SK-N-SH (cell line): ENCODE results near the gene BCL6. TPM values are rescaled to one million over a fixed set of nuclear protein-coding genes. Genes with fewer than 3 reads are reported as not detected.

Experiments
- CTCF ChIA-PET: fragments of 300-600, 350-600 bp; formaldehyde crosslinking; extraction: SDS; loops from one replicate; lab custom pipeline; 2021; lab: Yijun Ruan, JAX
- POLR2A ChIA-PET: fragments of 350-600 bp; sonication (Branson Sonifier 250); formaldehyde crosslinking; extraction: SDS; loops from one replicate; lab custom pipeline; 2020; ENCODE audit warnings: antibody characterized with exemption, inconsistent platforms; lab: Yijun Ruan, JAX
- DNase-seq: peaks from one replicate; pipeline ENCODE4 v3.0.0; 2012
- H2AFZ ChIP-seq: fragments of 200-600 bp; sonication (generic); 2 replicates; pipeline ENCODE4 v1.8.1; 2016; ENCODE audit warnings: antibody characterized with exemption, mild to moderate bottlenecking, low read depth
- H3F3A ChIP-seq: fragments of 200-600 bp; sonication (generic); replicated peaks from 2 replicates; pipeline ENCODE3; 2016; ENCODE audit warnings: antibody characterized with exemption, mild to moderate bottlenecking; ENCODE audit not compliant: insufficient read depth
- H3K27ac ChIP-seq, 2 experiments: fragments of 200-500 bp in 1 of 2; fragments of 200-600 bp in 1 of 2; sonication (Bioruptor generic) in 1 of 2; sonication (generic), shearing (Covaris generic) in 1 of 2; 2 replicates each; pipeline versions ENCODE4 v1.5.1 to v1.6.1; 2014 to 2016; ENCODE audit warnings: low read depth in 2 of 2, inconsistent platforms in 1 of 2, low read length in 1 of 2, mild to moderate bottlenecking in 1 of 2, mixed read lengths in 1 of 2
- H3K27me3 ChIP-seq: fragments of 200-600 bp; sonication (generic), shearing (Covaris generic); 2 replicates; pipeline ENCODE4 v1.6.1; 2016; ENCODE audit warnings: mixed run types; ENCODE audit not compliant: insufficient read depth
- H3K36me3 ChIP-seq, 2 experiments: fragments of 200-500 bp in 1 of 2; fragments of 200-600 bp in 1 of 2; sonication (Bioruptor generic) in 1 of 2; sonication (generic) in 1 of 2; replicated peaks in 1 of 2; 2 replicates each; pipeline versions ENCODE3 to v1.5.1; 2014 to 2016; ENCODE audit warnings: low read length in 1 of 2, mild to moderate bottlenecking in 1 of 2; ENCODE audit not compliant: insufficient read depth in 2 of 2, control insufficient read depth in 1 of 2
- H3K4me1 ChIP-seq, 2 experiments: fragments of 200-500 bp in 1 of 2; fragments of 200-600 bp in 1 of 2; sonication (Bioruptor generic) in 1 of 2; sonication (generic), shearing (Covaris generic) in 1 of 2; 2 replicates each; pipeline versions ENCODE4 v1.5.1 to v1.6.1; 2014 to 2016; ENCODE audit warnings: low read depth in 1 of 2, low read length in 1 of 2, mixed run types in 1 of 2; ENCODE audit not compliant: insufficient read depth in 2 of 2, control insufficient read depth in 1 of 2
- H3K4me2 ChIP-seq: fragments of 200-600 bp; sonication (generic), shearing (Covaris generic); 2 replicates; pipeline ENCODE4 v1.6.1; 2017; ENCODE audit warnings: mixed run types
- H3K4me3 ChIP-seq, 2 experiments: fragments of 200-500 bp in 1 of 2; fragments of 200-600 bp in 1 of 2; sonication (Bioruptor generic) in 1 of 2; sonication (generic), shearing (Covaris generic) in 1 of 2; 2 replicates each; pipeline versions ENCODE4 v1.5.1 to v1.8.1; 2014 to 2016; ENCODE audit warnings: low read depth in 2 of 2, inconsistent platforms in 1 of 2, low read length in 1 of 2, mild to moderate bottlenecking in 1 of 2, mixed read lengths in 1 of 2, moderate library complexity in 1 of 2
- H3K79me2 ChIP-seq: fragments of 200-600 bp; sonication (generic); 2 replicates; pipeline ENCODE4 v1.8.1; 2017; ENCODE audit warnings: mild to moderate bottlenecking; ENCODE audit not compliant: insufficient read depth
- H3K9ac ChIP-seq: fragments of 200-600 bp; sonication (generic); 2 replicates; pipeline ENCODE4 v1.6.1; 2017; ENCODE audit warnings: mixed run types
- H3K9me2 ChIP-seq: fragments of 200-600 bp; sonication (generic); 2 replicates; pipeline ENCODE4 v1.6.1; 2017; ENCODE audit warnings: mixed run types
- H3K9me3 ChIP-seq: fragments of 200-600 bp; sonication (generic); 2 replicates; pipeline ENCODE4 v1.6.1; 2017; ENCODE audit warnings: mixed run types, mild to moderate bottlenecking, moderate library complexity
- H4K20me1 ChIP-seq: fragments of 200-600 bp; sonication (generic); 2 replicates; pipeline ENCODE4 v1.6.1; 2017; ENCODE audit warnings: mild to moderate bottlenecking, mixed run types; ENCODE audit not compliant: insufficient read depth
- ELF1 ChIP-seq: IDR thresholded peaks from 2 replicates; pipeline ENCODE4 v1.4.0; 2012
- EP300 ChIP-seq, 2 experiments: IDR thresholded peaks; 2 replicates each; pipeline versions ENCODE4 v1.4.0 to v1.6.1; 2012; ENCODE audit warnings: borderline replicate concordance in 1 of 2, low read depth in 1 of 2, low read length in 1 of 2
- EZH2phosphoT487 ChIP-seq: fragments of 200-600 bp; sonication (generic); IDR thresholded peaks from 2 replicates; pipeline ENCODE4 v1.6.1; 2017; ENCODE audit warnings: low read depth, mixed run types, mild to moderate bottlenecking, antibody characterized with exemption, moderate library complexity, borderline replicate concordance
- FOXJ3 ChIP-seq: sonication (generic); formaldehyde crosslinking; IDR thresholded peaks from 2 replicates; pipeline ENCODE4 v1.5.1; 2020; ENCODE audit warnings: mild to moderate bottlenecking, missing genetic modification reagents
- FOXM1 ChIP-seq: IDR thresholded peaks from 2 replicates; pipeline ENCODE4 v1.4.0; 2012; ENCODE audit warnings: low read depth, mild to moderate bottlenecking
- GABPA ChIP-seq: IDR thresholded peaks from 2 replicates; pipeline ENCODE4 v1.4.0; 2012; ENCODE audit warnings: low read depth, mild to moderate bottlenecking
- GATA2 ChIP-seq: sonication (generic); formaldehyde crosslinking; IDR thresholded peaks from 2 replicates; pipeline ENCODE4 v1.5.0; 2020; ENCODE audit warnings: mild to moderate bottlenecking, missing genetic modification reagents
- NRF1 ChIP-seq: IDR thresholded peaks from 2 replicates; pipeline ENCODE4 v1.6.1; 2012; ENCODE audit warnings: low read depth, mild to moderate bottlenecking, low read length
- POLR2AphosphoS5 ChIP-seq: IDR thresholded peaks from 2 replicates; pipeline ENCODE4 v1.6.1; 2012; ENCODE audit warnings: low read depth, low read length
- RFX5 ChIP-seq: IDR thresholded peaks from 2 replicates; pipeline ENCODE4 v1.6.1; 2012; ENCODE audit warnings: mild to moderate bottlenecking, improper control_type of control experiment, low read length
- RXRA ChIP-seq: IDR thresholded peaks from 2 replicates; pipeline ENCODE4 v1.4.0; 2012; ENCODE audit warnings: low read depth, mild to moderate bottlenecking, borderline replicate concordance
- SIN3A ChIP-seq: IDR thresholded peaks from 2 replicates; pipeline ENCODE4 v1.6.1; 2012; ENCODE audit warnings: low read depth, mild to moderate bottlenecking, low read length, moderate library complexity, borderline replicate concordance
- SMC3 ChIP-seq: IDR thresholded peaks from 2 replicates; pipeline ENCODE4 v1.6.1; 2012; ENCODE audit warnings: low read depth, low read length, improper control_type of control experiment
- TCF12 ChIP-seq: IDR thresholded peaks from 2 replicates; pipeline ENCODE4 v1.4.0; 2012
- WGBS: methylation state at CpG from one replicate; pipeline ENCODE4 v1.1.6; 2017; ENCODE audit warnings: low lambda C conversion rate; 5-methylcytosine and 5-hydroxymethylcytosine counted together
- polyA plus RNA-seq, 3 experiments: library from polyadenylated mRNA; depleted of rRNA; stranded (reverse); fragments of >200 nt; gene quantifications; 2 replicates each; pipeline ENCODE4 v1.2.3, GENCODE V29; 2012
- TF ChIP-seq, protein P1 (sequence below): IDR thresholded peaks from 2 replicates; pipeline ENCODE4; 2012
- TF ChIP-seq, protein P2 (sequence below): IDR thresholded peaks from 2 replicates; pipeline ENCODE4 v1.4.0; 2012; ENCODE audit warnings: low read depth, borderline replicate concordance
- TF ChIP-seq, protein P3 (sequence below): IDR thresholded peaks from 2 replicates; pipeline ENCODE4 v1.6.1; 2012; ENCODE audit warnings: mild to moderate bottlenecking, low read depth, low read length, moderate library complexity

The BCL6 gene
- polyA plus RNA-seq, 1 of the 3 experiments (the other 2 are of a cell fraction), result 13.8 TPM

DNA sequence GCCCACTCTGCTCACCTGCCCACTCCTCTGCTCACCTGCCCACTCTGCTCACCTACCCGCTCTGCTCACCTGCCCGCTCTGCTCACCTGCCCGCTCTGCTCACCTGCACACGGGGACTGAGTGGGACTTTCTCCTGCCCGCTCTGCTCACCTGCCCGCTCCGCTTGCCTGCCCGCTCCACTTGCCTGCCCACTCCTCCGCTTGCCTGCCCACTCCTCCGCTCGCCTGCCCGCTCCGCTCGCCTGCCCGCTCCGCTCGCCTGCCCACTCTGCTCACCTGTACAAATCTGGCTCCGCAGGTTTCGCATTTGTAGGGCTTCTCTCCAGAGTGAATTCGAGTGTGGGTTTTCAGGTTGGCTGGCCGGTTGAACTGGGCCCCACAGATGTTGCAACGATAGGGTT lies 20.0 kb downstream of the BCL6 start:
- Histone ChIP-seq H3K9me2 (no peaks in the 10 kb centered on the region), H3K4me2 (no peak overlapping the region), H3K4me1 (no peaks in the 10 kb centered on the region; a peak in 1 of 4 replicates), H3K27me3 (no peaks in the 10 kb centered on the region), H3F3A (no peaks in the 10 kb centered on the region), H2AFZ (no peak overlapping the region), H3K9ac (no peak overlapping the region), H3K4me3 (no peak overlapping the region), H3K36me3 (peaks cover 70 to 82% of the 10 kb centered on the region in 2 experiments), H4K20me1 (no peaks in the 10 kb centered on the region), H3K9me3 (no peaks in the 10 kb centered on the region), H3K79me2 (no peaks in the 10 kb centered on the region), H3K27ac (no peak overlapping the region)
- TF ChIP-seq TCF12 (no peak), RXRA (no peak), SIN3A (no peak), FOXJ3 (CRISPR knock-in tag) (no peak)
- DNase-seq, result no peak
- POLR2A ChIA-PET, result no interaction called here
- WGBS, result 93% methylated on average over 22 of the region's 22 CpGs
- CTCF ChIA-PET, result no interaction called here

DNA sequence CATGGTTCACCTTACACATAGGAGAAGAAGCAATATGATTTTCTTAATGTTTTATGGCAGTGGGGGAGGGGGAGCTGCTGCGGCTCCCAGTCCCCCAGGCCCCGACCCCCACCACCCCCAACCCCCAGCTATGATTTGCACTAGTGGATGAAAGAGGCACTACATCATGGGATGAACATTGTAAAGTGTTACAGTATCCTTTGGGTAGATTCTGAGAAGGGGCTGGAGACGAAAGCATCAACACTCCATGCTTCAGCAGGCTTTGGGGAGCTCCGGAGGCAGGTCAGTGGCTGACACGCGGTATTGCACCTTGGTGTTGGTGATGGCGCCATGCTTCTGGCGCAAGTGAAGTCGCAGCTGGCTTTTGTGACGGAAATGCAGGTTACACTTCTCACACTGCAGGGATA lies 23.1 kb downstream of the BCL6 start:
- peaks cover 48 to 52% of the 10 kb centered on the region in 2 experiments for H3K36me3 ChIP-seq

More for the DNA sequence above, 23.1 kb downstream of the BCL6 start:
- H3F3A ChIP-seq, result no peaks in the 10 kb centered on the region
- H3K9ac ChIP-seq, result no peak overlapping the region
- CTCF ChIA-PET, result interaction anchor here (1.0 to 1.5 kb wide), 3 partner anchors 14 to 42 kb away, joined by 3 to 9 read pairs (median 3); no protein-coding TSS in a partner anchor
- H2AFZ ChIP-seq, result no peak overlapping the region
- no peaks in the 10 kb centered on the region for H3K79me2 ChIP-seq
- no peak overlapping the region for H3K4me2 ChIP-seq
- no peaks in the 10 kb centered on the region; a peak in 1 of 4 replicates for H3K4me1 ChIP-seq
- no peak for DNase-seq
- POLR2A ChIA-PET, result no interaction called here
- TF ChIP-seq, protein P1, sequence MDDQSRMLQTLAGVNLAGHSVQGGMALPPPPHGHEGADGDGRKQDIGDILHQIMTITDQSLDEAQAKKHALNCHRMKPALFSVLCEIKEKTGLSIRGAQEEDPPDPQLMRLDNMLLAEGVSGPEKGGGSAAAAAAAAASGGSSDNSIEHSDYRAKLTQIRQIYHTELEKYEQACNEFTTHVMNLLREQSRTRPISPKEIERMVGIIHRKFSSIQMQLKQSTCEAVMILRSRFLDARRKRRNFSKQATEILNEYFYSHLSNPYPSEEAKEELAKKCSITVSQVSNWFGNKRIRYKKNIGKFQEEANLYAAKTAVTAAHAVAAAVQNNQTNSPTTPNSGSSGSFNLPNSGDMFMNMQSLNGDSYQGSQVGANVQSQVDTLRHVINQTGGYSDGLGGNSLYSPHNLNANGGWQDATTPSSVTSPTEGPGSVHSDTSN, result no peak
- TF ChIP-seq RFX5 (no peak), POLR2AphosphoS5 (no peak), EZH2phosphoT487 (no peak), FOXM1 (no peak), NRF1 (no peak), GABPA (no peak), EP300 (IDR thresholded peaks at IDR 0.05; ENCODE audit: borderline replicate concordance in 1 of 2, low read depth in 1 of 2, low read length in 1 of 2) (no peak), ELF1 (no peak), GATA2 (CRISPR knock-in tag) (no peak), TCF12 (no peak), SMC3 (no peak)
- TF ChIP-seq, protein P2, sequence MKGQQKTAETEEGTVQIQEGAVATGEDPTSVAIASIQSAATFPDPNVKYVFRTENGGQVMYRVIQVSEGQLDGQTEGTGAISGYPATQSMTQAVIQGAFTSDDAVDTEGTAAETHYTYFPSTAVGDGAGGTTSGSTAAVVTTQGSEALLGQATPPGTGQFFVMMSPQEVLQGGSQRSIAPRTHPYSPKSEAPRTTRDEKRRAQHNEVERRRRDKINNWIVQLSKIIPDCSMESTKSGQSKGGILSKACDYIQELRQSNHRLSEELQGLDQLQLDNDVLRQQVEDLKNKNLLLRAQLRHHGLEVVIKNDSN, result no peak
- TF ChIP-seq, protein P3, sequence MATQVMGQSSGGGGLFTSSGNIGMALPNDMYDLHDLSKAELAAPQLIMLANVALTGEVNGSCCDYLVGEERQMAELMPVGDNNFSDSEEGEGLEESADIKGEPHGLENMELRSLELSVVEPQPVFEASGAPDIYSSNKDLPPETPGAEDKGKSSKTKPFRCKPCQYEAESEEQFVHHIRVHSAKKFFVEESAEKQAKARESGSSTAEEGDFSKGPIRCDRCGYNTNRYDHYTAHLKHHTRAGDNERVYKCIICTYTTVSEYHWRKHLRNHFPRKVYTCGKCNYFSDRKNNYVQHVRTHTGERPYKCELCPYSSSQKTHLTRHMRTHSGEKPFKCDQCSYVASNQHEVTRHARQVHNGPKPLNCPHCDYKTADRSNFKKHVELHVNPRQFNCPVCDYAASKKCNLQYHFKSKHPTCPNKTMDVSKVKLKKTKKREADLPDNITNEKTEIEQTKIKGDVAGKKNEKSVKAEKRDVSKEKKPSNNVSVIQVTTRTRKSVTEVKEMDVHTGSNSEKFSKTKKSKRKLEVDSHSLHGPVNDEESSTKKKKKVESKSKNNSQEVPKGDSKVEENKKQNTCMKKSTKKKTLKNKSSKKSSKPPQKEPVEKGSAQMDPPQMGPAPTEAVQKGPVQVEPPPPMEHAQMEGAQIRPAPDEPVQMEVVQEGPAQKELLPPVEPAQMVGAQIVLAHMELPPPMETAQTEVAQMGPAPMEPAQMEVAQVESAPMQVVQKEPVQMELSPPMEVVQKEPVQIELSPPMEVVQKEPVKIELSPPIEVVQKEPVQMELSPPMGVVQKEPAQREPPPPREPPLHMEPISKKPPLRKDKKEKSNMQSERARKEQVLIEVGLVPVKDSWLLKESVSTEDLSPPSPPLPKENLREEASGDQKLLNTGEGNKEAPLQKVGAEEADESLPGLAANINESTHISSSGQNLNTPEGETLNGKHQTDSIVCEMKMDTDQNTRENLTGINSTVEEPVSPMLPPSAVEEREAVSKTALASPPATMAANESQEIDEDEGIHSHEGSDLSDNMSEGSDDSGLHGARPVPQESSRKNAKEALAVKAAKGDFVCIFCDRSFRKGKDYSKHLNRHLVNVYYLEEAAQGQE, result no peak
- H3K9me2 ChIP-seq, result no peaks in the 10 kb centered on the region
- H3K4me3 ChIP-seq, result no peak overlapping the region
- no peaks in the 10 kb centered on the region for H3K9me3 ChIP-seq
- WGBS, result 83% methylated on average over 9 of the region's 10 CpGs
- no peaks in the 10 kb centered on the region for H3K27me3 ChIP-seq
- H3K27ac ChIP-seq, result no peak overlapping the region
- no peaks in the 10 kb centered on the region for H4K20me1 ChIP-seq
